GM19328 (cell line): ENCODE data around the gene GALNTL6.

Experiments
- ATAC-seq: cut with Tn5 transposase; IDR thresholded peaks from one replicate; pipeline ENCODE4 v1.9.1; 2021; ENCODE audit warnings: mild to moderate bottlenecking, moderate library complexity; ENCODE audit not compliant: unreplicated experiment

GALNTL6 gene

DNA sequence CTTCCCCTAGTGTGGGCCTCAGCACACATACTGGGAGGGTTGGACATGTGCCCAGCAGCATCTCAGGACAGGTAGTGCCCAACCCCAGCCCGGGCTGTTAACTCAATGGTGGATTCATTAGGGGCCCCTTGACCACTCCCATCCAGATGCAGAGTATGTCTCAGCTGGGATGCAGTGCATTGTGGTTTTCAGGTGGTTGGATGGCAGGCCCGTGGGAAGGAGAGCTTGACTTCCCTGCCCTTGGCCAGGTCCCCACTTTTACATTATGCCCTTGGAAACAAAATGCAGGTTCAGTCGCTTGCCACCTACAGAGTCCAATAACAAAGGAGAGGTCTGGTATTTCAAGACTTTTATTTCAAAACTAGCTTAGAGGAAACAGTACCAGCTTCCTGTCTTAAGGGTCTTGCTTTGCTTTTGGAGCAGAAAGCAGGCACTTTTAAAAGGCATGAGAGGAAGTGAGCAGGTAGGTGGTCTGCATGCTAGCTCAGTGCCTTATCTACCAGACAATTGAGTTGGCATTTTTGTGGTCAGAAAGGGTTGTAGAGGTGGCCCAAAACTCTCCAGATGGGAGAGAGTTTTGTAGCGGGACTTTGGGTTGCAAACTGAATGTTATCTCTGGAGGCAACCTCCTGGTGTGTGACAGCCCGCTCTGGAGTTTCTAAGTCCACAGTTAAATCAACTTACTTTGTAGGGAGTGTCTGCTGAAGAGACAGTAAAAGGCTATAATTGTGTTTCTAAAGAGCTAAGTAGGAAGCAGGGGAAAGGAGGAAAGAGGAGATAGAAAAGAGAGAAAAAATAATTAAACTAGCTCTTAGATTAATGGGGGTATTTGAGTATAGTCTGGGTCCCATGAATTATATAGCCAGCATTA is 171.0 kb downstream of the GALNTL6 start:
- ATAC-seq, result no peak

DNA sequence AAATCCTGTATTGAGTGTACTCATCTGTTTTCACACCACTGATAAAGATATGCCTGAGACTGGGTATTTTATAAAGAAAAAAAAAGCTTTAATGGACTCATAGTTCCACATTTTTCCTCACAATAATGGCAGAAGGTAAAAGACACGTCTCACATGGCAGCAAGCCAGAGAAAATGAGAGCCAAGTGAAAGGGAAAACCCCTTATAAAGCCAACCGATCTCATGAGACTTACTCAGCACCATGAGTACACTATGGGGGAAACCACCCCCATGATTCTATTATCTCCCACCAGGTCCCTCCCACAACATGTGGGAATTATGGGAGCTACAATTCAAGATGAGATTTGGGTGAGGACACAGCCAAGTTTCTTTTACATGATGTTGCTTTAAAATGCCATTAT is 171.9 kb downstream of the GALNTL6 start:
- ATAC-seq, result no peak

DNA sequence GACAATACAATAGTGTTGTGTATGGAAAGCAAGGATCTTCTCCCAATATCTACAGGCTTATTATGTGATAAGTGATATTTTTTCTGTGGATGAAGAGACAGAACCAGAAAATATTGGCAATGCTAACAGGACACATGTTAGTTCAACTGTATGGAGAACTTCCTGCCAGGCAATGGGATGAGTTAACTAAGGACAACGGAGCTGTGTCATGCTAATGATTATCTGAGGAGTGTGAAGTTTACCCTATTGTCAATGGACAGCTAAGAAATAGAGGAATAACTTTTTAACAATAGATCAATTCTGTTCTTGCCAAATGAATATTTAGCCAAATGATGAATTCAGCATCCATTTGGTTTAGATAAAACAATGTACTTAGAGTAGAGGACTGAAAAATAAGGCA is 180.0 kb downstream of the GALNTL6 start:
- ATAC-seq, result no peak

DNA sequence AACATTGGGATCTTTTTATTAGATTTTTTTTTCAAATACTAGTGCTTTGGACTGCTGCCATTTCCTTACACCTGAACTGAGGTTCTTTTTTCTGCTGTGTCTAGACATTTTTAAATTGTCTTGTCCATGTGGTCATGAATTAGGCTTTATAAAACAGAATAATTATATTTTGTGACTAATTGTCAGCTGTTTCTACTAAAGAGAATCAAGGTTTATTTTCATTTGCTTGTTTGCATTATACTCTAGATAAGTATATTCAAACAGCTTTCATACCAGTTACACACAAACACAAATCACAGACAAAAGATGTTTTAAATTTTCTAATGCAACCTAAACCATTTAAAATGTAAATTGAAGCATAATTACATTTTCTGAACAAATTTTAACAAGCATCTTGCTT is 194.7 kb downstream of the GALNTL6 start:
- no peak for ATAC-seq

DNA sequence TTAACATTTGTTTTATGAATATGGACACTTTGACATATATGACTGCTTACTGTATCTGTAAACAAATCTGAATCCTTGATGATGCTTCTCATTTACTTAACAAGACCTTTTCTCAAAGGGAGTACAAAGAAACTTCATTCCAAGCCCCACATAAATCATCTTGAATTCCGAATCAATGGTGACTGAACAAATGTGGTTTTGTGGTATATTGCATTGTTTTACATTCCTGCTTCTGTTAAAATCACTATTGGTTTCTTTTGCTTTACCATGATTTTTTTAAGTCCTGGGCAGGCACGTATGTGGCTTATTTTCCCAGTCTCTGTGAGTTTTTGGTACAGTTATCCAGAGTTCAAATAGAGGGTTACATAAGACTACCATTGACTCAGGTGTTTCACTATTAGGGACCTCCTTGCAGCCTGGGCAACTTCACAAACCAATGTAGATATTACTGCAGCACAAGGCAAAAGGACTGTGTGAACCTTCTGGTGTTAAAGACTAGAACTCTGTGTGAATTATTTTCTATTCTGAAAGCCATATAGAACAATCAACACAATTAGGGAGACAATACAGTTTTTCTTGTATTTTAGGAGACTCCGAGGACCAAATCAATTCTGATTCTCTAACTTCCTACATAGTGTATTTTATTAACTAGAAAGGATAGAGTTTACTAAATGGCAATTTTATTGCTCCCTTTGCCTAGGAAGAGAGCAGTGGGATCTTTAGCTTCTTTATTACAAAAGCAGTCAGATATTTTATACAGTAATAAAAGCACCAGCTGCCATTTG is 196.4 kb downstream of the GALNTL6 start:
- no peak for ATAC-seq

DNA sequence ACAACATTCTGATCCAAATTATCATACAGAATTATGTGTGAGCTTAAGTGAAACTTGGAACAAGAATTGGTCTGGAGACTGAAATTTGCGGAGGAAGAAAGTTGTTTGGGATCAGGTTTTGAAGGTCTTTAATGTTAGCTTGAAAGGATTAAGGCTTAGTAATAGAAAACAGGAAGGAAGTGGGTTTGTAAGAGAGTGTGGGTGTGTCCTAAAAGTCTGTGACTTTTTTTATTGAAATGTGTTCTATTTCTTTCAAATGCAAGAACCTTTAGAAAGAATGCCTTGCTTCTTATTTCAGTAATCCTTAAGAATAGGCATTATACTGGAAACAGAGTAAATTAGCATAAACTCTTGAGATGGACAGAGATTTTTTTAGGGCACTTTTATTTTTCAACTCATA is 198.0 kb downstream of the GALNTL6 start:
- no peak for ATAC-seq

DNA sequence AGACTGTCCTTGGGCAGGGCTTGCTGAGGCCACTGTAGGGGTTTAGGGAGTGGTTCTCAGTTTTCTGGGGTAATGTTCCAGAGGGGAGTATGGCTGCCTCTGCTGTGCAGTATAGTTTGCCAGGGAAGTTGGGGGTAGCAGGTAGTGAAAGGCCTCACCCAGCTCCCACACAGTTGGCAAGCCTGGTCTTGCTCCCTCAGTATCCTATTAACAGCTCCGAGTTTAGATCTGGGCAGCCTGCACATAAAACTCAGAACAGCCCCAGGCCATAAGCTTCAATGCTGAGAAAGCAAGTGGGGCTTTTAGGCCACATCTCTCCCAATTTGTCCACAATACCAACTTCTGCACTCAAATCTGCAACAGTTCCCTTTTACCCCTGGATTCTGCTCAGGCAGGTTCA is 205.2 kb downstream of the GALNTL6 start:
- no peak for ATAC-seq

DNA sequence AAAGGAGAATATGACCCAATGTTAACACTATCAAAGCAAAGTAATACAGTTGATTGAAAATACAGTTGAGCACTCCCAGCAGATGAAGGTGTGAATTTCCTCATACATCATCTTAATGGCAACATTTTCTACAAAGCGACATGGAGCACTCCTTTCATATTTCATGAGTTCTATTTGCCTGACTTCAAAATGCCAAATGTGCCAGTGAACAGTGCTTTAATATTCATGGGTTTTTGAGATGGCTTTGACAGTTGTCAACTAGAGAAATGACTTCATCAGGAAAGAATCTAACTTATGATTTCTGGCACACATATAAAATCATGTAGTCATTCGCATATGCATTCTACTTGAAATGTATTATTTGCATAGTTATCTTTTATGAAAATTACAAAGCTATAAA is 222.4 kb downstream of the GALNTL6 start:
- ATAC-seq, result no peak

DNA sequence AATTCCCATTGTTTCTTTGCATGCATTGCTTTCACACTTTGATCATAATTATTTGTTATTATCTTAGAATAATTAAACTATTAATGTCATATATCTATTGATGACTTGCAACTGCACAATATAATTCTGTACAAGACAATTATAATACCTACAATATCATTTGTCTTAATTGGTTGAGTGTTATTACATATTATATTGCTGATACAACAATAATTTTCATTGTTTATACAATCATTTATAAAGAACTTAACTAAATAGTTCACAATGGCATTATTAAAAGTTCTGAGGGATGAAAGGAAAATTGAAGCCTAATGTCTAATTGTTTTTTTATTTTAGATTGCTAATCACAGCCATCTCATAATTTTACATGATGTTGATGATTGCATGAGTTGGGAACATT is 227.6 kb downstream of the GALNTL6 start:
- ATAC-seq, result no peak

DNA sequence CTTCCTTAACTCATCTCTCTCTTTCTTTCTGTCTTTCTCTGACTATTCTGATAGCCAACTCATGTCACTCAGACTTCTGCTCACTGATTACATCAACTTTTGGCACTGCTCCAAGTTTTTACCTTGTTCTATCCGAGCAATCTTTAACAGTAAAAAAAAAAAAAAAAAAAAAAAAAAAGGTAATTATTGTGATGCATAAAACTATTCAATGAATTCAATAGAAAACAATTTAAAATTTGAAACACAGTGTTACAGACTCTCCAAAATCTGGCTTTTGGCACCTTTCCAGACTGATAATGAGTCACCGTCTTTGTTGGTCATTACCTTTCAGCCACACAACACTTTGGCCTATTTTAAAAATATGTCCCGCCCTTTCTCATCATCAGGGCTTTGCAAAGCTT is 229.5 kb downstream of the GALNTL6 start:
- no peak for ATAC-seq

DNA sequence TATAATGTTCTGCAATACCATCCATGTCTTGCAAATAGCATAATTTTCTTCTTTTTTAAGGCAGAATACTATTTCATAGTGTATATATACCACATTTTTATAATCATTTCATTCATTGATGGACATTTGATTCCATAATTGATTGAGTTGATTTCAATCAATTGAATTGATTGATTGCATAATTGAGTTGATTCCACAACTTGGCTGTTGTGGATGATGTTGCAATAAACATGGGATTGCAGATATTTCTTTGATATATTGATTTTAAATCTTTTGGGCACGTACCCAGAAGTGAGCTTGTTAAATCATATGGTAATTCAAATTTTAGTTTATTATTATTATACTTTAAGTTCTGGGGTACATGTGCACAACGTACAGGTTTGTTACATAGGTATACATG is 232.8 kb downstream of the GALNTL6 start:
- no peak for ATAC-seq

DNA sequence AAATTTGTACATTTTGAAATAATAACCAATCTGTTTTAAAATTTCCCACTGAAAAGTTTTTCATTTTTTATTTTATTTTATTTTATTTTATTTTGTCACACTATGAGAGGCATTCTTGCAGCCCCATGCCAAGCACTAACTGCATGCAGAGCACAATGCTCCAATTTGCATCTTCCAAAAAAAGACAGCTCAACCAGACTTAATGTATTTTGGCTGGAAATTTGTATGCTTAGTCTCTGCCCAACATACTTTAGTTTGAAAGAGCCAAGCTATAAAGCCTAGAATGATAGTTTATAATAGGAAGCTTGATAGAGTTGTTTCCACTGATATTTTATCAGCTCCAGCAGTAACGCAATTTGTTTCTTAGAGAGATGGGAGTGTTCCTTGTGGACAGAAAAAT is 235.5 kb downstream of the GALNTL6 start:
- ATAC-seq, result no peak

DNA sequence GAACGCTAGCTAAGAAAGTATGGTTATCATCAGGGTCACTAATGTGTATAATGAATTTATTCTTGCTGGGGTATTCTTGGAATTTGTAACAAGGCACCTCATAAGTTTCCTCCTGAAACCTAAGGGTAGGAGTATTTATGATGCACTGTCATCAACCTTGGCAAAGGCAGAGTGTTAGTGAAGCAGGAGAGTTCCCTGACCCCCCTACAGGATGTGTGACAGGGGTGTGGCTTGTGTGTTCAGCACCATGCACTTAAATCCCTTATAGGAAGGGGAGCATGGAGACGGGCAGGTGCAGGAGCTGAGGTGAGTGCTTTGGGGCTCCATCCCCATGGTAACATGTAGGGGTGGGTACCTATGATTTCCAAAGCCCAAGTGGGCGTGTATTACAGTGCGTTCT is 237.7 kb downstream of the GALNTL6 start:
- ATAC-seq, result no peak

DNA sequence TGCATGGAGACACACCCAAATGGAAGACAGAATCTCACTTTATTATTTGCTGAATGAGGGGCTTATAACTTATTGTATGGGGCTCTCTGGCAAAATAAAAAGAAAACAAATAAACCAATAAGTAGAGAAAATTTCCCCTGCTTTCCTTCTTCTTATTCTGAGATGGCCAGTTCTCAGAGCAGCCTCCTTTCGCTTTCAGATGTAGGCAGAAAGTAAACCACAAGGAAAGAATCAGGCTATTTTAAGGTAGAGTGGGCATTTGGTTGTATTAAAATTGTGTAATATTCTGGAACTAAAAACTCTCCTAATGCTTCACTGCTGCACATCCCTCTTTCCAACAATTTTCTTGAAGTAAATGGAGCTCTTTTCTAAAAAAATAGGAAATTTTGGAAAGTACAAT is 241.8 kb downstream of the GALNTL6 start:
- ATAC-seq, result peak; percentile 59

DNA sequence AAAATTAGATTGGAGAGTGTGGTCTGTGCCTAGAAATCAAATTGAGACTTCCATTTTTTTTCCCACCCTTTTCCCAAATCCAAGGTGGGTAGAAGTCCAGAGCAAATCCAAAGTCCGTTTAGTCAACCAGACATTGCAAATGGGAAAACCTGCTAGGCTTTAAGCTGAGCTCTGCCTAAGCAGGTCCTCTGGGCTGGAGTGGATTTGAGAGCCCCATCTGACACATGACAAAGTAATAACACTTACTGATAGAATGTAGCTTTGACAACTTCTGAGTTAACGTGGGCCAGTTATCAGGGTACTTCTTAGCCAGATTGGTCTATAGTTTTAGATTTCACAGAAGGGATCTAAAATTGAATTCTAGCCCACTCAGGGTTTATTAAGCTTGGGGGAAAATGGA is 242.3 kb downstream of the GALNTL6 start:
- no peak for ATAC-seq

DNA sequence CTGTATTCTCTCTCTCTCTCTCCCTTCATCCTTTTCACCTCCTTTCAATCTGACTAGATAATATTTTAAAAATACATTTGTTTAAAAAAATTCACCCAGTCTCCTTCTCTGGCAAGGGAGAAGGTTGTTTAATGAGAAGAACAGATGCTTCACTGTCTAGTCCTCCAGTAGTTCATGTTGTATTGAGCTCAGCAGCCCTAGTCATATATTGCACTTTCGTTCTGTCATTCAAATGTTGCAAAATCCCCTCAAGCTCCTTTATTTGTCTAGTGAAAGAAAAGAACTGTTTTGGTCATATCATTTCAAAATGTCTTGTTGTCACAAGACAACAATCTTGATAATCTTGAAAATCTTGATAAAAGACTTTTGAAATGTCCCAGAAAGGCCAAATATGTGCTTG is 248.0 kb downstream of the GALNTL6 start:
- ATAC-seq, result peak; percentile 54

DNA sequence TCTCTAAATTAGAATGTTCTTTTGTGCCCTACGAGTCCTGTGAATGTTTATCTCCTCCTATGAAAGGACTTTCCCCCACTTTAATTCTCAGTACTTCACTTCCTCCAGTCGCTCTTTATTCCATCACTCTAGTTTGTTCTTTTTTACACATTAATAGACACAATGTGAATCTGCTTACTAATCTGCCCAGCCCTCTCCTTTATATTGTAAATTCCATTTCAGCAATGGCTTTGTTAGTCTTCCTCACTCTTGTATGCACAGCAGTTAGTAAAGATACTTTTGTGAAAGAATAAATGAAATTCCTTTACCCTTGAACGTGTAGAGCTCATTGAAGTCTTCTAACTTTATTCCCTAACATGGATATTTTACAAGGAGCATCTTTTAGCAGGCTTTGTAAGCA is 255.3 kb downstream of the GALNTL6 start:
- ATAC-seq, result no peak

DNA sequence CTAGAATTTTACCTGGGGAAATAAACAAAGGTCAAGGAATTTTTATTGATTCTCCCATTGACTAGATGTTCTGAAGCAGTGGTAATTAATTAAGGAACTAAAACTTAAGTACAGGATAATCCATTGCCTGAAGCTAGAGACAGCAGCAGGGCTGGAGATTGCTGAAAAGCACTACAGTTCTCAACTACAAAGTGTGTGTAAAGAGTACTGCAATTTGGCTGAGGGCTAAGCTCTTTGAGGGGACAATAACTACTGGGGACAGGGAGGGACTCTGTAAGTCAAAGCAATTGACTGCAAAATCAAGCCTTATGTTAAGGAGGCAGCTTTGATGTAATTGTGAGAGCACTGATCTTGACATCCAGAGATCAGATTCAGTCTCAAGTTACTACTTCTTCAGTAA is 260.4 kb downstream of the GALNTL6 start:
- ATAC-seq, result no peak

DNA sequence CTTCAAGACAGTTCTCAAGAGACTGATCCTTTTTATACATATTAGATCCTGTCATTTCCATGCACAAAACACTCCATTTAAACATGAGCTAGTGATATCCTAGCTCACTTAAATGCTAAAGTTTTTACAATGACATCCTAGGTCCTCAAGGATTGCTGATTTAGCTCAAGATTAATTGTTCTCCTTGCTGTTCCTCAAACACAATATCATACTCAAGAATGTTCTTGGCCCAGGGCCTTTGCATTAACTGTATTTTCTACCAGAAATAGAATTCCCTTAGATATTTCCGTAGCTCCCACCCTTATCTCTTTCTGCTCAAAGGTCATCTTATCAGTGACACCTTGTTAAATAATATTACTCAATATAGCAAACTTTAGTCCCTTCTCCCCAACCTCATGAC is 270.1 kb downstream of the GALNTL6 start:
- ATAC-seq, result no peak

DNA sequence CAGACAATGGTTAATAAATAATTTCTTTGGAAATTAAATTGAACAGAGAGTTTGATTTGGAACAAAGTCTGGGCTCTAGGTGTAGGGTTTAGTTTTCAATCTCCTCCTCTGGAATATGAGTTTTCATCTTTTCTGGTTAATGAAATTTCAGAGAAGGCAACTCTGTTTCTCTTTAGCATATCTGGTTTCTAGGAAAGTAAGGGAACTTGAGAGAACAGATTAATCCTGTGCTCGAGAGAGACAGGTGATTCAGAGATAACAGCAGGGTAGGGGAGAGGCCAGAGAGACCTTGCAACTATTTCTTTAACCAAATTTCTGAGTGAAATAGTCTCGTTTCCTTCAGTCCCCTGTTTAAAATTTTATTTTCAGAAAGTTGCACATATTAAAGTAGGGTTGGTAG is 275.4 kb downstream of the GALNTL6 start:
- ATAC-seq, result no peak

DNA sequence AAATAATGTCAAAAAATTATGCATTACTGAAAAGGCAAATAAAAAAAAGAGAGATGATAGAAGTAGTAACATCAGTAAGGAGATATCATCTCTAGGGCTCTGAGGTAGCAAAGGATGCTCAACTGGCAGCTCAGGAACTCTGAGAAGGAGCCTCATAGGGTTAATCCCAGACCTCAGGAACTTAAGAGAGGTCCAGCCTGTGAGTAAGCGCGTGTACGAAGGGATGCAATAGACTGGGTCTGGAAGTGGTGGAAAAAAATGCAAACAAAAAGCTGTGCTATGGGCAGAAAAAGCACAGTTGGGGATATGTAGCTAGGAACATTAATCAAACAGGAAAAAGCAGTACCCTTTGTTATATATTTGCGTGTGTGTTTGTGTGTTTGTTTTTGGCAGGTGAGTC is 282.0 kb downstream of the GALNTL6 start:
- no peak for ATAC-seq

DNA sequence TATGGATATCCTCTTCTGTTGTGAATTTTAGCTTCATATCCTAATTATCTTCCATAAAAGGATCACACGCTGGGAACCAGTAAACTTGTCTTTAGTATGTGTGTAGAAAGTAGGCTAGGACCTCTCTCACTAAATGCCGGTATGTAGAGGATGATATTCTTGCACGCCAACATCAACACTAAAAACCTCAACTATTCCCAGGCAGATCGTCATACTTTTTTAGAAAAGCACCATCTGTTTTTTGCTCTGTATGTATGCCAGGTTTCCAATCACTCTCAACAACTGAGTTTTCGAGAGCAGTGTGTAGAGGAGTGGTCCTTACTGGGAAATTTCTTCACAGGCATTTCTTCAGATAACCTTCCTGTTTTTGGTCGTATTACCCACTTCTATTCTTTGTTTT is 283.6 kb downstream of the GALNTL6 start:
- no peak for ATAC-seq
